Renal pelvis (tissue), 4 donors: ENCODE measurements around the gene PHPT1. TPM values are rescaled to one million over a fixed set of nuclear protein-coding genes. Genes with fewer than 3 reads are reported as not detected.

ENCODE experiments used
- DNase-seq: peaks from one replicate; pipeline ENCODE4 v3.0.0-alpha.2; 2013
- polyA plus RNA-seq, 3 donors: library from polyadenylated mRNA; unstranded; fragments of 120-200 nt; gene quantifications; one replicate each; pipeline ENCODE4 v1.2.1, GENCODE V29; 2013; ENCODE audit not compliant: insufficient read length in 3 of 3

PHPT1 gene
- polyA plus RNA-seq, 3 donors, result 82.5 to 120 (median 115) TPM

DNA sequence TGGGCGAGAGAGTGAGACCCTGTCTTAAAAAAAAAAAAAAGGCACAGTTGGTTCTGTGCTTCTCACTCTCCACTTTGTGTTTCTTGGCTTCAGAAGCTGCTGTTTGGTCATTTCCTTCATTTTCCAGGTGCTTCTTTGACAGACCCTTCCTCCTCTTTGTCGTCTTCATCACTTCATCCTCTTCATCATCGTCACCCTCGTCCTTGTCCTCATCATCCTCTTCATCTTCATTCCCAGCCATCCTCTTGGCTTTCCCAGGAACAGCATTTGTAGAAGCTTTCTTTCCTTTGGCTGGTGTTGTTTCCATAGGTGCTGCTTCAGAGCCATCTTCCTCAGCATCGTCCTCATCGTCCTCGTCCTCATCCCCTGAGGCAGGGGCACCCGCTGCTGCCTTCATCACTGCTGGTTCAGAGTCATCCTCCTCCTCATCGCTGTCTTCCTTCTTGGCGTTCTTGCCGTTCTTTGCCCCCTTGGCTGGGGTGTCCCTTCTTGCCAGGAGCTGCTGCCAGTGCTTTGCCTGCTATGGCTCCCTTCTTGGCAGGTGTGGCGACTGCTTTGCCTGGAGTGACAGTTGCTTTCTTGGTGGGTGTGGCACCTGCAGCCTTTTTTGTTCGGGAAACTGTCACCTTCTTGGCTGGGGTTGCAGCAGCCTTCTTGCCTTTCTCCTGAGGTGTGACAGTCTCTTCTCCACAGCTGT is 34.3 kb upstream of the PHPT1 start:
- no peak for DNase-seq

GRCh38 chr9:136815422-136815782 is 33.8 kb upstream of the PHPT1 start:
- no peak for DNase-seq

- no peak for DNase-seq
Measured at GRCh38 chr9:136820971-136821825, 28.0 kb upstream of the PHPT1 start.

- no peak for DNase-seq
Measured at GRCh38 chr9:136821826-136822544, 27.2 kb upstream of the PHPT1 start.

- no peak for DNase-seq
Measured at GRCh38 chr9:136823136-136824046, 25.8 kb upstream of the PHPT1 start.

DNA sequence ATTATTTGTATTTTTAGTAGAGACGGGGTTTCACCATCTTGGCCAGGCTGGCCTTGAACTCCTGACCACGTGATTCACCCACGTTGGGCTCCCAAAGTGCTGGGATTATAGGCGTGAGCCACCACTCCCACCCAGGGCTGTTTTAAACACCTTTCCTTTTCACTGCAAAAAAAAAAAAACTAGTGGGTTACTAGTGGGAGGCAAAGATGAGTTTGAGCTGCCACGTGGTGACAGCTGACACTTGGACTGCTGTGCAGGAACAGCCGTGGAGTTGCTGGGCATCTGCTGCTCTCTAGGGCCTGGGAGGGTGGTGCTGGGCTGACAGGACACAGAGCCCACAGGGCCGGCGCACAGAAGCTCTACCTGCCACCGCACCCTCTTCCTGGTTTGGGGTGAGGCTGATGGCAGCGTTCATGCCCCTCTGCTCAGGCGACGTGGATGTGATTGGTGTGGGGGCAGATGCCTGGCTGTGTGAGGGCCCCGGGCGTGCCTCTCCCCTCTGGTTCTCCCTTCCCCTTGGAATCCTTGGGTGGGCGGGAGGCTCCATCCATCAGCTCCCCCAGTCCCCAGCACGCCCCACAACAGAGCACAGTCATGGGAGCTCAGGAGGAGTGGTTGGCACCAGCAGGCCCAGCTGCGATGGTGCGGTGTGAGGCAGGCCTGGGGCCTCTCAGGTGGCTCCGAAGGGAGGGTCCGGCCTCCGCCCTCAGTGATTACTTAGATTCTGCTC is 24.5 kb upstream of the PHPT1 start:
- DNase-seq, result no peak

DNA sequence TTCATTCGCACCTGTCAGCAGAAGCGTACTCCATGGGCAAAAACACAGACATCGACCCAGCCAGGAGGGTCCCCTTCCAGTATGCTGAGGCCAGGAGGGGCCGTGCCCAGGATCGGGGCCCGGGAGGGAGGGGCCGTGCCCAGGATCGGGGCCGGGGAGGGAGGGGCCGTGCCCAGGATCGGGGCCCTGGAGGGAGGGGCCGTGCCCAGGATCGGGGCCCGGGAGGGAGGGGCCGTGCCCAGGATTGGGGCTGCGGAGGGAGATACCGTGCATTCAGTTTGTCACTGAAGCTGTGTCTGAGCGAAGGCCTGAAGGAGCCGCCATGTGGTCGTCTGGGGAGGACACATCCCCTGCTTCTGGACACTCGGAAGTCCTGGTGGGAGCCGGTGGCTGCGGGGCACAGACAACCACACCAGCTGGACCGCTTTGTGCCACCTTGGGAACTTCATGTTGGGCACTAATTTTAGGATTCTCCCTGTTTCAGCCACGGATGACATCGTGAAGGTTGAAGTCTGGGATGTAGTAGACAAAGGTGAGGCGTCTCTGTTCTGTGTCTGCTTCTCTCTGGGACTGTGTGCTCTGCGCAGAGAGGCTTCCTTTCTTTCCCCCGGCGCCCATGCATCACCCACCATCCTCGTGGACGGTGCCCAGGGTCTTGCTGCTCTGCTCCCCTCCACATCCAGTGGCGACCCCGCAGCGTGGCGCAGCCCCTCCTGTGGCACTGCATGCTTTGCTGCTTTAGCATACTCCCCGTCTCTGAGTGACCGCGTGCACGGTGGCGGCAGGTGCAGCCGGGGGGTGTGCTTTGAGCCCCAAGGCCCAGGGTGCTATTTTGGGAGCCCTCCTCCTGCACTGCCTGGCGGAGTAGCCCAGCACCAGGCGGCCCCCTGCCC is 23.7 kb upstream of the PHPT1 start:
- DNase-seq, result no peak

- DNase-seq, result no peak
Measured at GRCh38 chr9:136826188-136826541, 23.0 kb upstream of the PHPT1 start.

DNA sequence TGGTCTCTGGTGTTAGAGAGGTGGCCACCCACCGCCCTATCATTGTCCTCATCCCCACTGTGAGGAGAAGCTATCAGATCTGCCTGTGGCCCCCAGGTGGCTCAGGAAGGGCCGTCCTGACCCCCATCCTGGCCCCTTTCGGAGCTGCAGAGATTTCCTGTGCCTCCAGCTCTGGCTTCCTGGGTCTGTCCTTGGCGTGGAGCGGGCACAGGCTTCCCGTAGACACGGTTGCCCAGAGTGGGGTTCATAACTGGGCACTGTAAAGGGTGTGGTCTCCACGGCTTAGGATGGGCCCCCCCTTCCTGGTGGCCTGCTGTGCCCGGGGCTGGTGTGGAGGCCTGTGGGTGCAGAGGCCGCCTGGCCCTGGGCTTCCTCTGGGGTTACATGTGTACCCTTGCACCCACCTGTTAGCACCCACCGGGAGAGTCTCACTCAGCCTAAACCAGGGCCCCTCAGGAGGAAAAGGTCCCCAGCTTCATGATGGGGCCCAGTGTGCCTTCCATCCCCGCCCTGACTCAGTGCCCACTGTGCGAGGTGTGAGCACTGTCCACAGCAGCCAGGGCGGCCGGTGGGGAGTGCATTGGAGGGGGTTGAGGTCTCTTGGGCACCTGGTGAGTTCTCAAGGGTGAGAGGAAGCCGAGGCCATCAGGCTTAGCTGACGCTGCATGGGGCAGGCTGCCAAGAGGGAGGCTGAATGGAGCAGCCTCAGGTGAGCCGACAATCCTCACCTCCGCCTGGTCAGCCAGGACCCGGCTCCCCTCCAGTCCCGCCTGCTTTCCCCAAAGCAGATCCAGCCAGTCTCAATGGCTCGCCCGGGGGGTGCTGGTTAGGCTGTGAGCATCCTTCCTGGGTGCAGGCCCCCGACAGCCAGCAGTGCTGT is 22.3 kb upstream of the PHPT1 start:
- DNase-seq, result no peak

DNA sequence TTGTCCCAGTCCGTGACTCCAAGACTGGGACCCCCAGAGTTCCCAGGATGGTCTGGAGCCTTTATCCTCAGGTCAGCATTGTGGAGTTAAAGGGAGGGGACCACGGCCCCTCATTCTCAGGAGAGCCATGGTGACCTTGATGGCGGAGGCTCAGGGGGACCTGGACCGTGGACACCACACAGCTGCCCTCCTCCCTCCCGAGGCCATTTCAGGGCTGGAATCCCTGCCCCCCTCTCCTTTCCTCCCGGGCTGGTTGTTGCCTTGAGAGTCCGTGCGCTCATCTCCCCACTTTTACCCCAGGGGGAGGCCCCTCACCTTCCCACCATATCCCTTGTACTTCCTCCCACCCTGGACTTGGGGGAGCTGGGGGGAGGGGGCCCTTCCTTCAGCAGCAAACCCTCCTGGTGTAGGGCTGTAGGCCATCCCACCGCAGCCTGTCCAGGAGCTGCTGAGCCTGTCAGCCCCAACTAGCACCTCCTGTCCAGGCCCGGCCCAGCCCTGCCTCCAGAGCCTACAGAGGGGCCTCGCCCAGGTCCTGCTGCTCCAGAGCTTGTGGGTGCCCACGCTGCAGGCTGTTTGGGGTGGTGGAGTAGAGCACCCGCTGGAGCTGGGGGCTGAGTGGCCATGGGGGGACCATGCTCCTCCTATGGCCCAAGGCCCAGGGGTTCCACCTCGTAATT is 21.3 kb upstream of the PHPT1 start:
- no peak for DNase-seq

DNA sequence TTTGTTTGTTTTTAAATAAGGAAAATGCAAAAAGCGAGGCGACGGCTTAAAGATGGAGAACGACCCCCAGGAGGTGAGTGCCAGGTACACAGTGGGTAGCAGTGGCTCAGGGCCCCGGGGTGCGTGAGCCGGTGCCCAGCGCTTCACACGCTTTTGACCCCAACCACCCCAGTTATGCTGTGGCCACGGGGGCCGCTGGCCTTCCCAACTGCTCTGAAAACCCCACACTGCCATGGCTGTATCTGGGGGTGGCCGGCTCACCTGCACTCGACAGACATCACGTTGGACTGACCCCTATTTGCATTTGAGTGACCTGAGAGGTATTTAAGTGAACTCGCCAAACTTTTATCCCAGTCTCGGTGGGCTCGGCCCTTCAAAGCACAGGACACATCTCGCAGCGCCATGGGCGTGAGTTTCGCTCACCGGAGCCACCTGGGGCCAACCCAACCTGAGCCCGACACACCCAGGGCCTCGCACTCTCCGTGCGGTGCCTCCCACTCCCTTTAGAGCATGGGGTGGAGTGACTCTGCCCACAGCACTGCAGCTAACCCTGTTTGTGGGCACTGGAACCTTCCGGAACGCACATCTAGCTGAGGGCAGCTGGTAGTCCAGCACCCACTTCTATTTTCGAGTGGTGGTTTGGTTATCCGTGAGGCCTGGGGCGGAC is 20.6 kb upstream of the PHPT1 start:
- no peak for DNase-seq

DNA sequence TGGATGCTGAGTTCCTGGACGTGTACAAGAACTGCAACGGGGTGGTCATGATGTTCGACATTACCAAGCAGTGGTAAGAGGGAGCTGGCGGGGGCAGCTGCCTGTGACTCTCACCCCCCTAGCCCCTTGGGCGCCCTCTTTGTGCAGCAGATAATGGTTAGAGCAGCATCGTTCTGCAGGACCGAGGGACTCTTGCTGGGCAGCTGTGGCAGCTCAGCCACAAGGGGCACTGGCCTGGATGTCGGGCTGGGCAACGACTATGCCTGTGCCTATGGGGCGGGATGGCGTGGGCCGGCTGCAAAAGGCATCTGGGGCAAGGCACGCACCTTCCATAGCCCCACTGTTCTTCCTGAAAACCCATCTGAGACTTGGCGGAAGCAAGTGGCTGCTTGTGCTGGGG is 19.8 kb upstream of the PHPT1 start:
- no peak for DNase-seq

- no peak for DNase-seq
Measured at GRCh38 chr9:136829981-136830885, 19.0 kb upstream of the PHPT1 start.

DNA sequence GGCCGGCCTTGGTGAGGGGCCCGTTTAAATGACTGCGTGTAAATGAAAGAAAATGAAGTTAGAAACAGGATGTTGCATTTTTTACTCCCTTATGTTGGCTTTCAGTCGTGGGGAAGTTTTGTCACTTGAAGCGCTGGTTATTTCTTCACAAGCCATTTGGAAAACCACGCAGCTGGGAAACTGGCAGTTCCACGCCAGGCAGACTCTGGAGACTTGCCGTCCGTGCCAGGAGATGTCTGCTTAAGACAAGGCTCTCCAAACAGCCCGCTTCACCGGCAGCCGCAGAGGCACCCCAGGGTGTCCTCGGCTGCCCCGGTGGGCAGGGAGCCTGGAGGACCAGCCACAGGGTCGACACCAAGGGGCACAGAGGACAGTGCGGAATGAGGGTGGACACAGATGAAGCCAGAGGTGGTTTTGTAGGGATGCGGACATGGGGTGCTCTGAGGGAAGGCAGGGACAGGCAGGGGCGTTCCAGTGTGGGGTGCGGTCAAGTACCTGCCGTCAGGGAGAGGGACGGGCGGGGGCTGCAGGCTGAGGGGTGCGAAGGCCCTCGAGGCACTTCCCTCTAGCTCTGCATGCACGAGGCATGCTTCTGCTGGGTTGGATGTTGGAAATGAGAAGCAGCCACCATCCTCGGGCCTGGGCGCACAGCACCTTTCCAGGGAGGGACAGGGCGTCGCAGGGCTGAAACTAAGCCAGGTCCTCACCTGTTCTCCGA is 18.0 kb upstream of the PHPT1 start:
- DNase-seq, result no peak

GRCh38 chr9:136831720-136832104 is 17.5 kb upstream of the PHPT1 start:
- DNase-seq, result no peak

DNA sequence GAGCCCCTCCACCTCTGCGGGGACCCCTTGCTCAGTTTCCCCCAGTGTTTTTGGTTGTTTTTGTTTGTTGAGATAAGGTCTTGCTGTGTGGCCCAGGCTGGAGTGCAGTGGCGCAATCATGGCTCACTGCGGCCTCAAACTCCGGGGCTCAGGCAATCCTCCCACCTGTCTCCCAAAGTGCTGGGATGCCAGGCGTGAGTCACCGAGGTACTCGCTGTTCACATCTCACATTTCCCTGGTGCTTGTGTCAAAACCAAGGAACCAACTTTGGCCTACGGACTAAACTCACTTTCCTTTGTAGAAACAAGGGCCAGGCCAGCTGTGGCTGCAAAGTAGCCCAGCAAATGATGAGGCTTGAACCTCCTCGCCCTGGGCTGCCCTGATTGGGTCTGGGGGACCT is 16.6 kb upstream of the PHPT1 start:
- no peak for DNase-seq
